Keratinocyte (primary cell): ENCODE results near the gene TOMM40. TPM values are rescaled to one million over a fixed set of nuclear protein-coding genes. Genes with fewer than 3 reads are reported as not detected.

Source experiments
- DNase-seq: peaks from one replicate; pipeline ENCODE4 v3.0.0-alpha.2; 2011; ENCODE audit warnings: low read depth, missing footprints, low spot score
- FAIRE-seq: peaks from 2 replicates; lab custom pipeline; 2011; peaks lifted over from hg19 to GRCh38; lab: Jason Lieb, UNC
- H2AFZ ChIP-seq: 2 replicates; pipeline ENCODE4 v1.6.0; 2012; ENCODE audit warnings: low read length, control low read depth, inconsistent platforms; ENCODE audit not compliant: control insufficient read depth
- H3K27ac ChIP-seq: 2 replicates; pipeline ENCODE4 v1.5.1; 2011; ENCODE audit warnings: low read length; ENCODE audit not compliant: control insufficient read depth, insufficient read depth
- H3K27me3 ChIP-seq: 3 replicates; pipeline ENCODE4 v1.6.0; 2011; ENCODE audit warnings: low read length; ENCODE audit not compliant: control insufficient read depth, insufficient read depth; ENCODE audit errors: extremely low read depth
- H3K36me3 ChIP-seq, 2 experiments: 2 replicates in 1 of 2; 3 replicates in 1 of 2; pipeline ENCODE4 v1.5.1; 2011; ENCODE audit warnings: low read length in 2 of 2, mild to moderate bottlenecking in 1 of 2; ENCODE audit not compliant: control insufficient read depth in 2 of 2, insufficient read depth in 2 of 2; ENCODE audit errors: extremely low read depth in 1 of 2
- H3K4me1 ChIP-seq: 3 replicates; pipeline ENCODE4 v1.5.1; 2011; ENCODE audit warnings: low read length; ENCODE audit not compliant: control insufficient read depth, insufficient read depth; ENCODE audit errors: extremely low read depth
- H3K4me2 ChIP-seq: 3 replicates; pipeline ENCODE4 v1.6.0; 2011; ENCODE audit warnings: low read depth, low read length; ENCODE audit not compliant: control insufficient read depth, insufficient read depth; ENCODE audit errors: extremely low read depth
- H3K4me3 ChIP-seq, 3 experiments: fragments of 200-600 bp in 1 of 3; sonication (generic) in 1 of 3; 2 replicates in 2 of 3; 3 replicates in 1 of 3; pipeline ENCODE4 v1.5.1; 2011 to 2016; ENCODE audit warnings: low read length in 3 of 3, mild to moderate bottlenecking in 3 of 3, control low read depth in 2 of 3, inconsistent platforms in 1 of 3, low read depth in 1 of 3, mixed read lengths in 1 of 3, mixed run types in 1 of 3, moderate library complexity in 1 of 3; ENCODE audit not compliant: control insufficient read depth in 2 of 3, insufficient read depth in 2 of 3; ENCODE audit errors: extremely low read depth in 1 of 3
- H3K79me2 ChIP-seq: 2 replicates; pipeline ENCODE4 v1.6.0; 2012; ENCODE audit warnings: low read length; ENCODE audit not compliant: control insufficient read depth, insufficient read depth
- H3K9ac ChIP-seq: 3 replicates; pipeline ENCODE4 v1.6.0; 2011; ENCODE audit warnings: low read length; ENCODE audit not compliant: control insufficient read depth, insufficient read depth; ENCODE audit errors: extremely low read depth
- H3K9me1 ChIP-seq: 3 replicates; pipeline ENCODE4 v1.6.0; 2011; ENCODE audit warnings: low read length; ENCODE audit not compliant: control insufficient read depth, insufficient read depth; ENCODE audit errors: extremely low read depth
- H3K9me3 ChIP-seq: 2 replicates; pipeline ENCODE4 v1.5.1; 2012; ENCODE audit warnings: low read depth, low read length; ENCODE audit not compliant: control insufficient read depth
- H4K20me1 ChIP-seq: 3 replicates; pipeline ENCODE4 v1.6.0; 2011; ENCODE audit warnings: low read length; ENCODE audit not compliant: control insufficient read depth, insufficient read depth; ENCODE audit errors: extremely low read depth
- CTCF ChIP-seq, 3 experiments: IDR thresholded peaks in 1 of 3; conservative IDR thresholded peaks in 1 of 3; optimal IDR thresholded peaks in 1 of 3; 2 replicates in 2 of 3; 3 replicates in 1 of 3; pipeline versions ENCODE3 to v1.5.1; 2011; ENCODE audit warnings: low read length in 3 of 3, mild to moderate bottlenecking in 3 of 3, moderate library complexity in 2 of 3, control low read depth in 1 of 3, inconsistent platforms in 1 of 3; ENCODE audit not compliant: insufficient read depth in 2 of 3; ENCODE audit errors: extremely low read depth in 1 of 3
- EZH2 ChIP-seq: IDR thresholded peaks from one replicate; pipeline ENCODE4 v1.6.1; 2012; ENCODE audit warnings: inconsistent platforms, mild to moderate bottlenecking, low read length, moderate library complexity
- dilution Hi-C: fragments of 300-500 bp; cut with MboI; formaldehyde crosslinking; loops from one replicate; pipeline ENCODE4 v1.7.0; 2020; ENCODE audit warnings: low sequenced_read_pairs; ENCODE audit not compliant: extremely low pct_ligation_motif_present
- polyA plus RNA-seq, 5 experiments: library from polyadenylated mRNA; depleted of rRNA in 3 of 5; stranded (reverse) in 3 of 5; stranded (forward) in 1 of 5; unstranded in 1 of 5; fragments of >200 nt; gene quantifications; 1 replicate in 1 of 5; 2 replicates in 3 of 5; 3 replicates in 1 of 5; pipeline versions ENCODE4 v1.2.1 to v1.2.3, GENCODE V29; 2011 to 2012; ENCODE audit warnings: missing spikeins in 2 of 5, low read depth in 1 of 5, low replicate concordance in 1 of 5

Gene TOMM40
- polyA plus RNA-seq, 1 donor (not counting 4 experiments of a cell fraction or from before 2014, with no cell fraction given) = 46.9 TPM

GRCh38 chr19:44931541-44931940 is 40.5 kb downstream of the TOMM40 start:
- no peak overlapping the region for H3K4me2 ChIP-seq
- peaks cover 4% of the 10 kb centered on the region for H3K4me1 ChIP-seq
- H2AFZ ChIP-seq = no peak overlapping the region
- dilution Hi-C loops = no loop called here
- no peak overlapping the region for H3K27ac ChIP-seq
- no peaks in the 10 kb centered on the region for H3K79me2 ChIP-seq
- no peak overlapping the region for H3K9ac ChIP-seq
- H3K27me3 ChIP-seq = no peaks in the 10 kb centered on the region
- no peaks in the 10 kb centered on the region for H3K9me1 ChIP-seq
- no peak for DNase-seq
- no peak overlapping the region for H3K4me3 ChIP-seq
- no peak for TF ChIP-seq EZH2
- H4K20me1 ChIP-seq = no peaks in the 10 kb centered on the region
- no peak for FAIRE-seq
- H3K36me3 ChIP-seq = no peaks in the 10 kb centered on the region
- H3K9me3 ChIP-seq = no peaks in the 10 kb centered on the region

- dilution Hi-C loops = no loop called here
- Histone ChIP-seq H3K9me3 (no peaks in the 10 kb centered on the region), H3K36me3 (no peaks in the 10 kb centered on the region), H3K9me1 (no peaks in the 10 kb centered on the region), H4K20me1 (no peaks in the 10 kb centered on the region), H3K27ac (no peak overlapping the region), H3K4me2 (no peak overlapping the region), H3K4me3 (no peak overlapping the region), H3K27me3 (no peaks in the 10 kb centered on the region), H2AFZ (no peak overlapping the region), H3K9ac (no peak overlapping the region), H3K79me2 (no peaks in the 10 kb centered on the region), H3K4me1 (no peaks in the 10 kb centered on the region)
- no peak for DNase-seq
- FAIRE-seq = no peak
- TF ChIP-seq CTCF (optimal IDR thresholded peaks at IDR 0.05 in 1 of 3, IDR thresholded peaks at IDR 0.05 in 1 of 3, conservative IDR thresholded peaks at IDR 0.05 in 1 of 3; ENCODE audit: extremely low read depth in 1 of 3, insufficient read depth in 2 of 3, low read length in 3 of 3) (no peak), EZH2 (no peak)
Observed at GRCh38 chr19:44939668-44940067, 48.6 kb downstream of the TOMM40 start.

- Histone ChIP-seq H3K36me3 (no peaks in the 10 kb centered on the region), H3K27ac (no peak within 1 kb of the TSS), H2AFZ (no peak within 1 kb of the TSS), H3K27me3 (no peaks in the 10 kb centered on the region), H3K9ac (no peak within 1 kb of the TSS), H3K9me3 (no peaks in the 10 kb centered on the region), H4K20me1 (no peaks in the 10 kb centered on the region), H3K4me3 (no peak within 1 kb of the TSS), H3K79me2 (no peaks in the 10 kb centered on the region), H3K4me1 (no peaks in the 10 kb centered on the region), H3K4me2 (no peak within 1 kb of the TSS), H3K9me1 (no peaks in the 10 kb centered on the region)
- dilution Hi-C loops = no loop called here
- TF ChIP-seq CTCF (optimal IDR thresholded peaks at IDR 0.05 in 1 of 3, IDR thresholded peaks at IDR 0.05 in 1 of 3, conservative IDR thresholded peaks at IDR 0.05 in 1 of 3; ENCODE audit: extremely low read depth in 1 of 3, insufficient read depth in 2 of 3, low read length in 3 of 3) (no peak), EZH2 (no peak)
- no peak for FAIRE-seq
- DNase-seq = no peak
Observed at GRCh38 chr19:44942067-44942571, 51.1 kb downstream of the TOMM40 start, which contains the start of gene APOC4. TSS of gene APOC4 (plus strand) at chr19:44942237. CDS start at chr19:44942278, 41 bp downstream.
